ENCODE measurements around the gene RSRC1. TPM values are rescaled to one million over a fixed set of nuclear protein-coding genes. Genes with fewer than 3 reads are reported as not detected.
A peak's percentile ranks its signal among the peaks of the same experiment; 100 is the strongest.

Gene RSRC1
- total RNA-seq, 4 donors from 2014 or later = 23.5 to 31.8 (median 26.6) TPM

DNA sequence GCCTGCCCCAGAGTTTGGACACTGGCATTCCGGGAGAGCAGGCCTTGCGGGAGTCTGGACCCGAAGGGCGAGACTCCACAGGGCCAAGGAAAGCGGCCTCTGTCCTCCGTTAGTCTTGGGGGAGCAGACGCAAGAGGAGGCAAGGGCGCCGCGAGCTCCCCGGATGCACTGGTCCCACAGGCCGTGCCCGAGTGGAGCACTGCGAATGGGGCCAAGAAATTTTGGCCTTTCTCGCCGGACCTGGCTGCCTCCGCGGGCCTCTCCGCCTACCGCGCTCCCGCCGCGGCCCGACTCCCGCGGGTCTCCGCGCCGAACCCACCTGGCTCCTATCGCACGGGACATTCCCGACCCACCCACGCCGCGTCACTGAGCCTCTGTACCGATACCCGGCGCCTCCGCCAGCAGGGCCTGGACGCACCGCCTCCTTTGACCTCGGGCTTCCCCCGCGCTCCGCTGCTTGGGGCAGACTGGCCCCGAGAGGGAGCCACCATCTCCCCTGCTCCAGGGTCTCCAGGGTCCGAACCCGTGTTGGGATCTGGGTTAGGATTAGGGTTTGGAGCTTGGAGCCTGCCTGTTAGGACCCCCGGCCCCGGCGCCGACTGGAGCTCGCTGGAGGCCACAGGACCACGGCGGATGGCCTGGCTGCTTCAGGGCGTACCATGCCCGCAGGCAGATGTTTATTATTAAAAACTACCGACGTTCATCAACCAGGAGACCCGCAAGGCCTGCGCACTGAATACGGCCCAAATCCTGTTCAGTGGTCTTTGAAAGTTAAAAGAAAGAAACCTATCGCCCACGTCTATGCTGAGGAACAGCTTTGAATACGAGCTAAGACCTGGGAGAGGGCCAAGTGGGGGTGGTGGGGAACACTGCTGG lies 15.4 kb upstream of the RSRC1 start:
- H3K4me3 ChIP-seq (ENCODE audit: low read depth, poor library complexity, severe bottlenecking) = no peak overlapping the region
- WGBS, 2 donors = 31 to 46% methylated on average over 47 to 60 of the region's 66 CpGs
- TF ChIP-seq, protein P1, sequence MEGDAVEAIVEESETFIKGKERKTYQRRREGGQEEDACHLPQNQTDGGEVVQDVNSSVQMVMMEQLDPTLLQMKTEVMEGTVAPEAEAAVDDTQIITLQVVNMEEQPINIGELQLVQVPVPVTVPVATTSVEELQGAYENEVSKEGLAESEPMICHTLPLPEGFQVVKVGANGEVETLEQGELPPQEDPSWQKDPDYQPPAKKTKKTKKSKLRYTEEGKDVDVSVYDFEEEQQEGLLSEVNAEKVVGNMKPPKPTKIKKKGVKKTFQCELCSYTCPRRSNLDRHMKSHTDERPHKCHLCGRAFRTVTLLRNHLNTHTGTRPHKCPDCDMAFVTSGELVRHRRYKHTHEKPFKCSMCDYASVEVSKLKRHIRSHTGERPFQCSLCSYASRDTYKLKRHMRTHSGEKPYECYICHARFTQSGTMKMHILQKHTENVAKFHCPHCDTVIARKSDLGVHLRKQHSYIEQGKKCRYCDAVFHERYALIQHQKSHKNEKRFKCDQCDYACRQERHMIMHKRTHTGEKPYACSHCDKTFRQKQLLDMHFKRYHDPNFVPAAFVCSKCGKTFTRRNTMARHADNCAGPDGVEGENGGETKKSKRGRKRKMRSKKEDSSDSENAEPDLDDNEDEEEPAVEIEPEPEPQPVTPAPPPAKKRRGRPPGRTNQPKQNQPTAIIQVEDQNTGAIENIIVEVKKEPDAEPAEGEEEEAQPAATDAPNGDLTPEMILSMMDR (IDR thresholded peaks at IDR 0.05) = no peak
- no peak for TF ChIP-seq POLR2A (IDR thresholded peaks at IDR 0.05)
- DNase-seq (ENCODE audit: low spot score in 2 of 2) = no peak
- intact Hi-C loops (cut with DNase I; ENCODE audit: low total_unique reads) = no loop called here

- H3K4me3 ChIP-seq (ENCODE audit: low read depth, poor library complexity, severe bottlenecking) = no peak overlapping the region
- TF ChIP-seq, protein P1 (IDR thresholded peaks at IDR 0.05) = no peak
- TF ChIP-seq POLR2A (IDR thresholded peaks at IDR 0.05) = no peak
- DNase-seq (ENCODE audit: low spot score in 2 of 2) = no peak
- 31 to 36% methylated on average over 22 of the region's 22 CpGs for WGBS, 2 donors
- intact Hi-C loops (cut with DNase I; ENCODE audit: low total_unique reads) = no loop called here
Measured at GRCh38 chr3:158095111-158095813, 14.6 kb upstream of the RSRC1 start.

GRCh38 chr3:158095814-158096704 lies 13.8 kb upstream of the RSRC1 start:
- intact Hi-C loops (cut with DNase I; ENCODE audit: low total_unique reads) = no loop called here
- TF ChIP-seq, protein P1 (IDR thresholded peaks at IDR 0.05) = no peak
- TF ChIP-seq POLR2A (IDR thresholded peaks at IDR 0.05) = no peak
- 41 to 45% methylated on average over 20 of the region's 20 CpGs for WGBS, 2 donors
- no peak for DNase-seq (ENCODE audit: low spot score in 2 of 2)
- no peak overlapping the region for H3K4me3 ChIP-seq (ENCODE audit: low read depth, poor library complexity, severe bottlenecking)

DNA sequence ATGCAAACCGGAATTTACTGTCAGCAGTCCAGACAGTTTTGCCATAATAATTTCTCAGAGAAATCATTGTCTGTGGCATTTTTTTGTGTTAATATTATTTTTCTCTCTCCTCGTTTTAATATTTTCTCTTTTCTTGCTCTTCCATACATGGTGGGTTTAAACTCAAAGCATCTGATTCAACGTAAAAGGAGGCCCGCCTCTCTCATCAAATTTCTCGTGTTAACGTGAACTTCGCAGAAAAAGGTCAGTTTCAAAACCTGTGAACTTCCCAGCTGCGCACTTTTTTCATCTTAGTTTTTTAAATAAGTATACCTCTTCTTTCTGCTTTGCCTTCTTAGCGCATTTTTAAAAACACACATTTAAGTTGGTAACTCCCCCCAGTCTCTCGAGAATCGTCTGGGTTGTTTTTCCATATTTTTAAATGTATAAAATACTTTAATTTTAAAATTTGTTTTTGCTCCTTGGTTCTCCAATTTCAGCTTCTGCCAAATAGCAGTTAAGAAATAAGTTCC lies 12.8 kb upstream of the RSRC1 start:
- WGBS, 2 donors = 40% methylated on average over 11 of the region's 11 CpGs
- no peak for DNase-seq (ENCODE audit: low spot score in 2 of 2)
- H3K4me3 ChIP-seq (ENCODE audit: low read depth, poor library complexity, severe bottlenecking) = no peak overlapping the region
- TF ChIP-seq POLR2A (IDR thresholded peaks at IDR 0.05) = no peak
- TF ChIP-seq, protein P1 (IDR thresholded peaks at IDR 0.05) = no peak
- intact Hi-C loops (cut with DNase I; ENCODE audit: low total_unique reads) = no loop called here

- DNase-seq (ENCODE audit: low spot score in 2 of 2) = peak in 1 of 2 donors; percentile 84
Measured at GRCh38 chr3:158097593-158098308, 12.1 kb upstream of the RSRC1 start.

More at GRCh38 chr3:158097593-158098308, 12.1 kb upstream of the RSRC1 start:
- TF ChIP-seq, protein P1 (IDR thresholded peaks at IDR 0.05) = no peak
- TF ChIP-seq POLR2A (IDR thresholded peaks at IDR 0.05) = no peak
- intact Hi-C loops (cut with DNase I; ENCODE audit: low total_unique reads) = no loop called here
- 36% methylated on average over 43 to 48 of the region's 60 CpGs for WGBS, 2 donors
- peak overlapping the region; percentile 14 for H3K4me3 ChIP-seq (ENCODE audit: low read depth, poor library complexity, severe bottlenecking)
